NT2/D1 (cell line): ENCODE results near the gene FOXP1.

ENCODE experiments used
- SUZ12 ChIP-seq: IDR thresholded peaks from 2 replicates; pipeline ENCODE4 v1.6.1; 2011; ENCODE audit not compliant: insufficient read length, insufficient read depth; ENCODE audit errors: extremely low read depth
- YY1 ChIP-seq: IDR thresholded peaks from 2 replicates; pipeline ENCODE4 v1.6.1; 2011; ENCODE audit not compliant: insufficient read length, insufficient read depth
- ZNF274 ChIP-seq: IDR thresholded peaks from 2 replicates; pipeline ENCODE4 v1.6.1; 2011; ENCODE audit warnings: mild to moderate bottlenecking, low read depth, low read length

- no peak for TF ChIP-seq ZNF274
- no peak for TF ChIP-seq YY1
- TF ChIP-seq SUZ12 = no peak
Measured at GRCh38 chr3:71282976-71283375, 300.6 kb downstream of the FOXP1 start.
